GM19043 (cell line): ENCODE results near the gene ZDHHC1.
"Not testable (repeated sequence)": the region's sequence is repeated elsewhere in the genome, so short reads cannot be mapped to it uniquely, and the experiment has no call there.

Experiments
- ATAC-seq: cut with Tn5 transposase; IDR thresholded peaks from one replicate; pipeline ENCODE4 v1.9.1; 2021; ENCODE audit warnings: low read depth; ENCODE audit not compliant: unreplicated experiment

ZDHHC1 gene

DNA sequence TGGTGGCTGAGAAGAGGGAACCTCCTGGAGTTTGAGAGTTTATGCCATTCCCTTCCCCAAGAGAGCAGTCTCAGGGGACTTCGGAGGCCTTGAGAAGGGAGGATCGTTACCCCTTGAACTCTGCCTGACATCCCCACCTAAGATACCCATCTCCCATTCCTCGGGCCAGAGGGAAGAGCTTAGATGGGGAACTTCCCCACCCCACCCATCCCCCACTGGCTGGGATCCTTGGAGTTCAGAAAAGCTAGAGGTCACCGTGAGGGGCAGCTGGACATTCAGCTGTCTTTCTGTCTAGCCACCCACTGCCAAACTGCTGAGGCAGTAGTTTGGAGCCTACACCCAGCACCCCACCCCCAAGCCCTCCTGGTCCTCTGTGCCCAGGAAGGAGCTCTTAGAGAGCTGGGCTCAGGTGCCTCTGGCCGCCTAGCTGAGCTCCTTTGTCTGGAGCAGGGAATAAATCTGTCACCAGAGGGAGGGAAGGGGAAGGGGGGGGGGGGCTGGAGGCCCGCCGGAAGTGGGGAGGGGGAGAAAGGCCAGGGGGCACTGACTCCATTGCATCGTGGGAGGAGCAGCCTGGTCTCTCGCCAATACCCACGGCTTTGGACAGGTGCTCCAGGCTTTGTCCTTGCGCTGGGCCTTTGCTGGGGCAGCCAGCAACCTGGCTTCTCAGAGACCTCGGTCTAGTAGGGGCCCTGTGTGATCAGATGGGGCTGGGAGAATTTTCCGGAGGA lies 15.7 kb upstream of the ZDHHC1 start:
- no peak for ATAC-seq

DNA sequence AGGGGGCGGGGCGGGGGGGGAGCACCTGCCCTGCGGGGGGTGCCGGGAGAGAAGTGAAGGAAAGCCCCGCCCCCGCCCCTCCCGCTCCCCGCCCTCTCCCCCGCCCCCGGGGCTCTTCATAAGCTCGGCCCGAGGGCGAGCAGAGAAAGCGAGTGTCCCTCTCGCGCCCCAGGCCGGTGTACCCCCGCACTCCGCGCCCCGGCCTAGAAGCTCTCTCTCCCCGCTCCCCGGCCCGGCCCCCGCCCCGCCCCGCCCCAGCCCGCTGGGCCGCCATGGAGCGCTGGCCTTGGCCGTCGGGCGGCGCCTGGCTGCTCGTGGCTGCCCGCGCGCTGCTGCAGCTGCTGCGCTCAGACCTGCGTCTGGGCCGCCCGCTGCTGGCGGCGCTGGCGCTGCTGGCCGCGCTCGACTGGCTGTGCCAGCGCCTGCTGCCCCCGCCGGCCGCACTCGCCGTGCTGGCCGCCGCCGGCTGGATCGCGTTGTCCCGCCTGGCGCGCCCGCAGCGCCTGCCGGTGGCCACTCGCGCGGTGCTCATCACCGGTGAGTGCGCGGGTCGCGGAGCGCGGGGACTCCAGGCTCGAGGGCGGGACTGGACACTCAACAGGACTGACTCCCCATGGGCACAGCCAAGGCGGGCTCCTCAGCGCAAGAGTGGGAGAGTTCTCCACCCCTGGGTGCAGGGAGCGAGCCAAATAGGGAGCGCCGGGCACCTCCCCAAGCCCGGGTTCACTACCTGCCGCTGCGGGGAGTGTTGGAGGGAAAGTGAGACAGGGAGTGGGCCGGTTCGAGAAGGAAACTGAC lies 14.9 kb upstream of the ZDHHC1 start, which contains the start of gene HSD11B2:
Gene HSD11B2, plus strand, starts transcription at position 145 of the 798 bp plus-strand sequence. Its CDS starts 128 bp downstream, at position 273.
- no peak for ATAC-seq

DNA sequence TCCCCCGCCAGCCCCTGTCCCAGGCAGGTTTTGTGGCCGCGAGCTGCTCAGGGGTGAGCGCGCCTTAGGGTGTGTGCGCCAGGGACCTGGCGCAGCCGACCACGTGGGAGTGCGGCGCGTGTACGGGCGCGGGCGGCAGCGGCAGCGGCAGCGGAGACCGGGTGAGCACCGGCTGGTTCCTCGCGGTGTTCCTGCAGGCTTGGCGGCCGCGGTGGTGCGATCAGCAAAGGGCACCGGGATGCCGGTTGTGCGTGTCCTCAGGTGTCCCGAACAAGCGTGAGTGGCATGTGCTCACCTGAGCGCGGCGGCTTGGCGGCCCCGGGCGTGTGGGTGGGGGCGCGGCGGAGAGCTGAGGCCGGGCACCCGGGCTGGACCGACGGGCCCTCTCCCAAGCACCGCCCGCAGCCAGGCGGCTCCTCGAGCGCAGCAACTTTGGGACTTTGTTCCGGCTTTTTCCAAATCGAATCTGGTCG lies 14.3 kb upstream of the ZDHHC1 start:
- no peak for ATAC-seq

DNA sequence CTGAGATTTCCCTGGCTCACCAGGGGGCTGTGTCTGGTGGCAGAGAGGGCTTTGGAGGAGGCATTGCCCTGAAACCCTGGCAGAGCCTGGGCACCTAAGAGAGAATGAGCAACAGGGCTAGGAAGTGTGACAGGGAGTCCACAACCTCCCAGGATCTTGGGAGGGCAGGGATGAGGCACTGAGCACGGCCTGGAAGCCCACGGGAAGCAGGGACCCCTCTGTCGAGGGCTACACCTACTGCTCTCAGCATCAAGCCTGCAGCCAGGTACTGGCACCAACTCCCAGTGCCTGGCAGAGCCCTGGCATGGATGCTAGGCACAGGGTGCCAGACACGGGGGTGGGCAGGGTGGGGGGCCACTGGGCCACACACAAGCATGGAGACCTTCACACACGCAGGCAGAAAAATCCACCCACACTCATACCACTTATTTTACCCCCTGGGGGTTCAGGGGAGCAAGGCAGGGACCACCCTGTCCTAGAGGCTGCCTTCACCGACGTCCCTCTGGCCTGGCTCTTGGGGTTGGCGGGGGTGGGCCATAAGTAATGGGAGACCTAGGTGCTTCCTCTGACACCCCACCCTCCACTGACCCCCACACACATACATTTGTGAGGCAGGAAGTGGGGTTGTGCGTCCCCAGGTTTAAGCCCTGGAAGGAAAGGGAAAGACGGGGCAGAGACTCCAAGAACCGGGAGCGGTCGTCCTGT lies 13.7 kb upstream of the ZDHHC1 start:
- ATAC-seq, result no peak

DNA sequence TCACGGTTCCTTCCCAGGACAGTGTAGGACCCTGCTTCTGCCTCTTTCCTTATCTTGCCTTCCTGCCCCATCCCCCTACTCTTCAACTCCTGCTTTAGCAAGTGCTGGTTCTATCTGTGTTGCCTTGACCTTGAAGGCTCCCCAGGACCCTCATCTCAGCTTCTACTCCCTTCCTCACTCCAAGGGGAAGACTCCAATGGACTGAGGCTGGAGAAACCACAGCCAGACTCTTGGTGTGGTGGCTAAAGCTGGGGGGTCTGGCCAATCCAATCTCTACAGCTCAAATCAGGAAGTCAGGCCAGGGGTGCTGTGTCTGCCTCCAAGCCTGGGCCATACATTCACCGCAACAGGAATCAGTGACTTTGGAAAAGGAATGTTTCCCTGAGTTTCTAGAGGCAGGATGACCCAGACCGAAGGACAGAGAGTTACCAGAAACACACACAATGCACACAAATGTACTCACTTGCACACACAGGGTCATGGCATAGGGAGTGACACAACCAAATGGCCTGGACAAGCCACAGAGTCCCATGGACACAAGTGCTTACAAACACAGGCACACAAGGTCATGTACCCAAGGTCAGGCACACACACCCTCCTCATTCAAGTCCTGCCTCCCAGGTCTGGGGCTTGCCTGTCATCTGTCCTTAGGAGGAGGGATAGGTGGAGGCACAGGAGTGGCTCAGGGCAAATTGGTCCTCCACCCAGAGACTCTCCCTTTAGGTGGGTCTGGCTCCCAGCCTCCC lies 12.9 kb upstream of the ZDHHC1 start:
- ATAC-seq, result no peak

DNA sequence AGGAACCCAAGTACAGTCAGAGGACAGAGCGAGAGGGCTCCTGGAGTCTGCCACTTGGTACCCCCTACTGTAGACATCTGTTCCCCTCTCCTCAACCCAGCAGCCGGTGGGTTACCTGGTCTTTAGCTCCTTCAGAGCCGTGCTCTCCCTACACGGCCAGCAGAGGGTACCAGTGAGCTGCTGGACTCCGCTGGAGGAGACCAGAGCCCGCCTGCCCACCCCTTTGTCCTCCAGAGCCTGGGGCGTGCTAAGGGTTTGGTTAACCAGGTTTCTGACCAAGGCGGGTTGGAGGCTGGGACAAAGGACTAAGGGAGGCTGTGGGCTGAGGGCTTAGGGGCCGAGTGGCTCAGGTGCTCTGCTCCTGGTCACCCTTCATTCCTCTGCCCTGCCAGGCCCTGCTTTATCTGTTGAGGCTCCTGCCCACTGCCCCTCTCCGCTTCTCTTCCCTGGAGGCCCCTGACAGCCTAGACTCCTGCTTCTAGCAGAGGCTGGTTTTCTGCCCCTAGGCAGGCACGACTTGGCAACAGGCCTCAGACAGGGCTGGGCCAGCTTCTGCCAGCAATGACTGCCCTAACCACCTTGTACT lies 12.0 kb upstream of the ZDHHC1 start:
- ATAC-seq, result no peak

DNA sequence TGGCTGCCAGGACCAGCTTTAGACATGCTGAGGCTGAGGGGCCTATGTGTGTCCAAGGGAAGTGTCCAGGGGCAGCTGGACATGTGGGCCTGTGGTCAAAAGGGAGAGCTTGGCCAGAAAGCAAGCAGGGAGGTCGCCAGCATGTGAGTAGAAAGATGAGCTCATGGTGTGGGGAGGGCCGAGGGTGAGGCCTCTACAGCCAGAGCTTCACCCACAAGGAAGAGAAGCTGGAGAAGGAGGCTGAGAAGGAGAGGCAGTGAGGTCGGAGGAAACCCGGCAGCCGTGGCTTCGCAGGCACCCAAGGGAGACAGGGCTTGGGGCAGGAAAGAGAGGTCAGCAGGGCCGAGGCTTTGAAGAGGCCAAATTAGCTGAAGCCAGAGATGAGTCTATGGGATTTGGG lies 10.7 kb upstream of the ZDHHC1 start:
- ATAC-seq, result no peak

DNA sequence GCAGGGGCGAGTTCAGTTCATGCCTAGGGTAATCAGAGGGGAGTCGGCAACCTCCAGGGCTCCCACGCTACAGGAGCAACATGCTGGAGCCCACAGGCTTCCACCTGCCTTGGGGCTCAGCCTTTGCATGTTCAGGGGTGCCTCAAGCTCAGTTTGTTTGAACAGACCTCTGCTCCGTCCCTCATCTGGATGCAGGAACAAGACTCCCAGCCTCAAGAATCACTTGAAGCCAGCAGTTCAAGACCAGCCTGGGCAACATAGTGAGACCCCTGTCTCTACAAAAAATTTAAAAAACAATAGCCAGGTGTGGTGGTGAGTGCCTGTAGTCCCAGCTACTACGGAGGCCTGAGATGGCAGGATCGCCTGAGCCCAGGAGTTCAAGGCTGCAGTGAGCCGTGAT lies 9.7 kb upstream of the ZDHHC1 start:
- ATAC-seq, result no peak

DNA sequence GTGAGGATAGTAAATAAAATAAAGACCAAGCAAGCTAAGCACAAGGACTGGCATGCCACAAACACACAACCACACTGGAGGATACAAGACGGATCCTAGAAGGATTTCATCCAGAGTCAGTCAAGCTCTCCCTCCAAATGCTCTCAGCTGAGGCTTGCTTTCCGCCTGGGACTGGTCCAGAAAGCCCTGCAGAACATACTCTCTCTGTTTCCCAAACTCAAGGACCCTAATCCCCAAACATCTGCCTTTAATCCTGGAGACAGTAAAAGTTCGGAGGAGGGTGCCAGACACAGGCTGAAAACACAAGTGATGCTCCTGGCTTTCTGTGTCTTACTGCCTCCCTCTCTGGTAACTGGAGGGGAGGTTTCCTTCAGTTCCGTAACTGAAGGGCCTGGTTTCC lies 9.3 kb upstream of the ZDHHC1 start:
- ATAC-seq, result no peak

DNA sequence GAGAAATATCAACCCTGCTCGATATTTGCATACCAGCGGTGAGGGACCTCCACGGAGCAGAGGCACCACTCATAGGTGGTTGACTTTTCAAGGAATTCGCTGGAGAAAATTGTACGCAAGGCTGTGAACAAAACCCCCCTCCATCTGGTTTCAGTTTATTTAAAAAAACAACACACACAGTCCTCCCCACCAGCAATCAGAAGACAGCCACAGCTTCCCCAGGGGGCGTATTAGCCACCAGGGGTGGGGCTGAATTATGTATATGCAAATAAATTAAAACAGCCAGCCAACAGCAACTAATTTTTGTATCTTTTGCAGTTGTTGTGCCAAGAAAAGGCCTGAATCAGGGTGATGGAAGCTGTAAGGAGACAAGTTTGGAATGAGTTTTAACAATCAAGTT lies 8.8 kb upstream of the ZDHHC1 start:
- ATAC-seq, result no peak

DNA sequence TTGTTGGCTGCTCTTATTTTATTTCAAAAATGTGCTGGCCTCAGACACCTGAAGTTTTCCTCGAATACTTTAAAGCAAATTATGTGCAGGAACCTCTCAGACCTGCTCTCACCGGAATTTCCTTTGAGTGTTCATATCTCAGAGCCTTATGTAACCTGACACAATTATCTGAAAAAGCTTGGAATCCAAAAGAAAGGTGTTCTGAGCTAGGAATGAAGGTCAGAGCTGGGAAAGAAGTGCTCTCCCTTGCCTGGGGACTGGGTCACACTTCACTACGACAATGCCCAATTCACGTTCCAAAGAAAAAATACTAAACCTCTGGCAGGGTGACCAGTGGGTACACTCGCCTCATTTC lies 8.0 kb upstream of the ZDHHC1 start:
- no peak for ATAC-seq

DNA sequence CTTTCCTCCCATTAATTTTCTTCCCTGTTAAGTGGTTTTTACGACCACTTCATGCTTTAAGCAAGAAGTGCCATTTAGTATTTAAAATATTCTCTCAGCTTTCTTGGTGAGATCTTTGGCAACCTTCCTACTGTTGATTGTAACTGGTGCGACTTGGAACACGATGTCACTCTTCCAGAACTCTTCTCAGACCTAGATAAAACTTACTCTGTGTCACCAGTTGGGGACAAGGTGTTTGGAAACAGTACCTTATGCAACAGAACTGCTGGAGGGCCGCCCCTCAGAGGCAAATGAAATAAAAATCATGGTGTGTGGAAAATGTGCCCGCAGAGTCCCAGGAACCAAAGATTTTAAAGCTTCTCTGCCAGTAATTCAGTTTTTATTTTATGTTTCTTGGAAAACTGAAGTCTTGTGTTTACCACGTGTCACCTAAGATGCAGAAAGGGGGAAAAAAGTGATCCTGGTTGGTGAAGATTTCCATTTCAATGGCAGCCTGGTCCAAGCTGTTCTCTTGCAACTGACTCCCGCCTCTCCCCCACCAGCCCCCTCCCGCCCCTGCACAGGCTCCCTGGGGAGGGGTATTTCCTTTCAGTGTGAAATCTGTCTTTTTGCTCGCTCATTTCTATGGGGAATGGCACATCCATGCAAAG lies 7.5 kb upstream of the ZDHHC1 start:
- no peak for ATAC-seq

DNA sequence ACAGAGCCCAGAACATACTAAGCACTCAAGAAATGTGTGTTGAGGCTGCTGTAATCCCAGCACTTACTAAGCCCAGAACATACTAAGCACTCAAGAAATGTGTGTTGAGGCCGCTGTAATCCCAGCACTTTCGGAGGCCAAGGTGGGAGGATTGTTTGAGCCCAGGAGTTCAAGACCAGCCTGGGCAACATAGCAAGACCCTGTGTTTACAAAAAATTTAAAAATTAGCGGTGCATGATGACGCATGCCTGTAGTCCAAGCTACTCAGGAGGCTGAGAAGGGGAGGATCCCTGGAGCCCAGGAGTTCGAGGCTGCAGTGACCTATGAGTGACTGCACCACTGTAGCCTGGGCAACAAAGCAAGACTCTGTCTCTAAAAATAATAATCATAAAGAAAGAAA lies 6.7 kb upstream of the ZDHHC1 start:
- no peak for ATAC-seq

DNA sequence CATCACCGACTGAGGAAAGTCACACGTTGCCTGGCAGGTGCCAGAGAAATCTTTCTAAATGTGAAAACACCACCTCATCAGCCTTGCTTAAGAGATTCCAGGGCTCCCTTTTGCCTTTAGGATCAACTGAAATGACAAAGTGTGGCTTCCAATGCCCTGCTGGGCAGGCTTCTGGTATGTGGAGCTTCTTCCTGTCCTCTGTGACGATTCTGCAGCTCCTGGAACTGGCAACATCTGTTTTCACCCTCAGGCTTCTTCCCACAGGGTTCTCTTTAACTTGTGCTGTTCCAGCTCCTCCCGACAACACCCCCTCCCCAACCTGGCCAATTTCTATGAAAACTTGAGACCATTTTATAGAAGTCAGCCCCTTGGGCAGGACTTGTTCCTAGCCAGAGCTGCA lies 4.8 kb upstream of the ZDHHC1 start:
- ATAC-seq, result no peak

DNA sequence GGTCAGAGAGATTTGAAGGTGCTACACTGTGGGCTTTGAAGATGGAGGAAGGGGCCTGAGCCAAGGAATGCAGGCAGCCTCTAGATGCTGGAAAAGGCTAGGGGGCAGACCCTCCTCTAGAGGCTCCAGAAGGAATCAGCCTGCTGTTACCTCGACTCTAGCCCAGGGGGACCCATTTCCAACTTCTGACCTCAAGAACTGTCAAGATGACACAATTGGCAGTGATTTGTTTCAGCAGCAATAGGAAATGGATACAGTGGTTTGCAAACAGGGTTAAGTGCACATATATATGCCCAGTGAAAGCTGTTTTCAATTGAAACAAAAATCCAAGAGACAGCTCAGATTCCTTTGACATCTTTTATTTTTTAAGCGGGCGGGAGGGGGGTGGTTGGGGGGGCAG lies 3.7 kb upstream of the ZDHHC1 start:
- no peak for ATAC-seq

DNA sequence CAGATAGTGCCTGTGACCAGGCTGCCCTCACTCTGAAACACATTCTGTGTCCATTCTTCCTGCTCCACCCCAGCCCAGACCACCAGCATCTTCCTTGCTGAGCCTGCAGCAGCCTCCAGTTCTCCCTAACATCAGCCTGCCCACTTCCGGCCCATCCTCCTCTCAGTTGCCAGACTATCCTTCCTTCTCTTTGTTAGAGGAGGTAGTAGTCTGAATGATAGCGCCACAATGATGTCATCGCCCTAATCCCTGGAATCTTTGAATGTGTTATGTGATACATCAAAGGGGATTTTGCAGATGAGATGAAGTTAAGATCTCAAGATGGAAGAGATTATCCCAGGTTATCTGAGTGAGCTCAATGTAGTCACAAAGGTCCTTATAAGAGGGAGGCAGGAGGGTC lies 3.2 kb upstream of the ZDHHC1 start:
- no peak for ATAC-seq

DNA sequence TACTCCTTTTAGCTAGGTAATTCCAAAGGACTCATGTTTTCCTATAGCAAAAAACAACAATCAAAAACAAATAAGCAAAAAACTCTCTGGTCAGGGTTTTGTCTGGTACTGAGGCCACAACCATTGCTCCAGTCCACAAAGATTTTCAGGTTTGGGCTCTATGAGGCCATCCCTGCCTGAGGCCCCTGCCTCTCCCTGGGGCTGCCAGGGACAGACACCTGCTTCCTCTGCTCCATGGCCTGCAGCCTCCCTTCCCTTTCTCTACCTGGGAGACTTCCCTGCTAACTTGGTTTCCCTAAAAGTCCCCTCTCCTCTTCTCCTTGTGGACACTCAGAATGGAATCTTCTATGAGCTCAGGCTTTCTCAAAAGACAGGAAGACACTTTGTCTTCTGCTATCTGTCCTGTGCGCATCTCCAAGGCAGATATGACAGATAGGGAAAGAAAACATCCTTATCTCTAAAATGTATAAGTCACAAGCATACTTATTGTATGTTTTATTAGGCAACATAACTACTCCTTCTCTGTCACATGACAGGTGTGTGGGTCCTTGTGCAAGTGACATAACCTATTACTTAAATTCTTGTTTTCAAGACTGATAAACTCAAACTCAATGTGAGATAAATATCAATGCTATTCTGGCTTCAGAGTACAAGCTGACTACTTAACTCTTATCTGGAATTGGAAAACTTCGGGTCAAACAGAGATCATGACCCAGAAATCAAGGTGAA lies 1.2 kb upstream of the ZDHHC1 start:
- ATAC-seq, result no peak

DNA sequence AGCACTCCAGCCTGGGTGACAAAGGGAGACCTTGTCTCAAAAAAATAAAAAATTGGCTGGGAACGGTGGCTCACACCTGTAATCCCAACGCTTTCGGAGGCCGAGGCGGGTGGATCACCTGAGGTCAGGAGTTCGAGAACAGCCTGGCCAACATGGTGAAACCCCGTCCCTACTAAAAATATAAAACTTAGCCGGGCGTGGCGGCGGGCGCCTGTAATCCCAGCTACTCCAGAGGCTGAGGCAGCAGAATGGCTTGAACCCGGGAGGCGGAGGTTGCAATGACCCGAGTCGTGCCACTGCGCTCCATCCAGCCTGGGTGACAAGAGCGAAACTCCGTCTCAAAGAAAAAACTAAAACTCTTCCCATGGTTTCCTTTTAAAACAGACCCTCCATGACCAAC lies 856 bp downstream of the ZDHHC1 start:
- not testable (repeated sequence) for ATAC-seq
